PC-9 (cell line): ENCODE results near the gene CACNA1D.

Source experiments
- CTCF ChIP-seq: fragments of 200-600 bp; sonication (generic); conservative IDR thresholded peaks from 2 replicates; pipeline ENCODE4 v1.6.1; 2017; ENCODE audit warnings: mixed run types, antibody characterized with exemption, mild to moderate bottlenecking, moderate library complexity
- EZH2 ChIP-seq: fragments of 200-600 bp; sonication (generic); IDR thresholded peaks from 2 replicates; pipeline ENCODE4 v1.8.0; 2017; ENCODE audit warnings: antibody characterized with exemption, low read depth

- TF ChIP-seq CTCF (no peak), EZH2 (no peak)
Observed at GRCh38 chr3:53585627-53586026, 91.2 kb downstream of the CACNA1D start.
